Fibroblast of mammary gland (primary cell): ENCODE results near the gene VCAN.

ENCODE experiments used
- DNase-seq: peaks from one replicate; pipeline ENCODE4 v3.0.0-alpha.2; 2010; ENCODE audit warnings: low read depth
- H3K4me3 ChIP-seq: 2 replicates; pipeline ENCODE4 v1.5.1; 2011; ENCODE audit warnings: low read depth, mild to moderate bottlenecking, low read length, moderate library complexity; ENCODE audit not compliant: control insufficient read depth
- TF ChIP-seq, protein P1 (sequence below): conservative IDR thresholded peaks from 2 replicates; pipeline ENCODE4 v1.5.1; 2011; ENCODE audit warnings: low read depth, low read length, inconsistent platforms; ENCODE audit not compliant: control insufficient read depth, insufficient read depth

Gene VCAN

DNA sequence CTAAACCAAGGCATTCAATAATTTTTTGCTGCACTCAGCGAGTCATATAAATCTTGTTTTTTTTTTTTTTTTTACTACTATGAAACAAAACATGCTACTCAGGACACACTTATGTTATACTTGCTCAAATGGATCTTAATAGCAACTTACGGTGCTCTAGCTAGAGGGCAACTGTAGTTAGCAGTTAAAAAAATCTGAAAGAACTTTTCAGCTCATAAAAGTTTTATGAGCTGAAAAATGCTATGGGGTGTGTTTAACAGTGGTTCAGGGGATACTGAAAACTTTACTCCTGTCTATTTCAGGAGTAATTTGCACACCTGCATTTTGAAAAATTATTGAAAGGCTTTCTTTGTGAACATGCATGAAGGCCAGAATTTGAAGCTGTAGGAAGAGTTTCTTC, 53.4 kb downstream of the VCAN start:
- no peak for DNase-seq
- TF ChIP-seq, protein P1, sequence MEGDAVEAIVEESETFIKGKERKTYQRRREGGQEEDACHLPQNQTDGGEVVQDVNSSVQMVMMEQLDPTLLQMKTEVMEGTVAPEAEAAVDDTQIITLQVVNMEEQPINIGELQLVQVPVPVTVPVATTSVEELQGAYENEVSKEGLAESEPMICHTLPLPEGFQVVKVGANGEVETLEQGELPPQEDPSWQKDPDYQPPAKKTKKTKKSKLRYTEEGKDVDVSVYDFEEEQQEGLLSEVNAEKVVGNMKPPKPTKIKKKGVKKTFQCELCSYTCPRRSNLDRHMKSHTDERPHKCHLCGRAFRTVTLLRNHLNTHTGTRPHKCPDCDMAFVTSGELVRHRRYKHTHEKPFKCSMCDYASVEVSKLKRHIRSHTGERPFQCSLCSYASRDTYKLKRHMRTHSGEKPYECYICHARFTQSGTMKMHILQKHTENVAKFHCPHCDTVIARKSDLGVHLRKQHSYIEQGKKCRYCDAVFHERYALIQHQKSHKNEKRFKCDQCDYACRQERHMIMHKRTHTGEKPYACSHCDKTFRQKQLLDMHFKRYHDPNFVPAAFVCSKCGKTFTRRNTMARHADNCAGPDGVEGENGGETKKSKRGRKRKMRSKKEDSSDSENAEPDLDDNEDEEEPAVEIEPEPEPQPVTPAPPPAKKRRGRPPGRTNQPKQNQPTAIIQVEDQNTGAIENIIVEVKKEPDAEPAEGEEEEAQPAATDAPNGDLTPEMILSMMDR = no peak
- H3K4me3 ChIP-seq = no peak overlapping the region

DNA sequence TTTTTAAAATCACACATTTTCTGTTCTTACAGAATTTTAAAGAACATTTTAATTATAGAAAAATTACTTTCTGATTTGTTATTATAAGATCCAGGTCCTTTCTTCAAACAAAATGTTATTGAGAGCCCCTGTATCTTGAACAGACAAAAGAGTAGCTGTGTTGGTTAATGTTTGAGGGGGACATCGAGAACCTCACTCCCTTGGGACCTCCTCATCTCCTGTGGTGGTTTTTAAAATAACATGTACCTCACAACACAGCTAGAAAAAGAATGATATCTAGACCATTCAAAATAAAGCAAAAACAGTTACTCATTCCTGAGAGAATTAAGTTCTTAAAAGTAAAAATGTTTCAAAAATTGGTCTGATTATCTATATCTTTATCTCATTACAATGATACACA, 54.7 kb downstream of the VCAN start:
- TF ChIP-seq, protein P1 = no peak
- DNase-seq = no peak
- H3K4me3 ChIP-seq = no peak overlapping the region

GRCh38 chr5:83527221-83527620, 55.7 kb downstream of the VCAN start:
- no peak for DNase-seq
- no peak overlapping the region for H3K4me3 ChIP-seq
- TF ChIP-seq, protein P1 = no peak

DNA sequence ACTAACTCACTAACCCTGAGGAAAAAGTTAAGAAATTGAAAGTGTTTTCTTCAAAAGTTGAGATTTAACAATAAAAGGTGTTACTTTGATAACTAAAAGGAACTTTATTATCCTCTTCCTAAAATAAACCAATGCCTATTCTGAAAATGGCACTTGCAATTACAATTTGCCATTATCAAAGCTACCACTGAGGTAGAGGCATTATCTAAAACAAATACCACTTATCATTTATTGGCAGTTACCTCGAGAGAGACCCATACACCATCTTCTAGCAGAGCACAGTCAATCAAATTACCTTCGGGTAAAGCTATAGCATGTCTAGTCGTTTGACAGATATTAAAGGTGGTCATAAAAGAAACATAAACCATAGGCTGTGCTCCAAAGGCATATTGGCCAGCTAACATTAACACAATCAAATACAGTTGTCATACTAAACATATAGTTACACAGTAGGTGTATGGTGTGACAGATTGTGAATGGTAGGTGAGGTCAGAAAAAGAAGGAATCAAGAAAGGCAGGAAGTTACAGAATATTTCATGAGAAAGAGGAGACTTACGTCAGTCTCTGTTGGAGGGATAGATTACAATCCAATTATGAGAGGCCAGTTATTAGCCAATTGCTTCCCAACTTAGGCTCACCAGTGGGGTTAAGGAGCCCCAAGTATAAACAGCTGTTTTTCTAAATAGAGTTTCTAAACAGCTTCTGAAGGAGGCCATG, 56.3 kb downstream of the VCAN start:
- no peak overlapping the region for H3K4me3 ChIP-seq
- TF ChIP-seq, protein P1 = no peak
- no peak for DNase-seq

DNA sequence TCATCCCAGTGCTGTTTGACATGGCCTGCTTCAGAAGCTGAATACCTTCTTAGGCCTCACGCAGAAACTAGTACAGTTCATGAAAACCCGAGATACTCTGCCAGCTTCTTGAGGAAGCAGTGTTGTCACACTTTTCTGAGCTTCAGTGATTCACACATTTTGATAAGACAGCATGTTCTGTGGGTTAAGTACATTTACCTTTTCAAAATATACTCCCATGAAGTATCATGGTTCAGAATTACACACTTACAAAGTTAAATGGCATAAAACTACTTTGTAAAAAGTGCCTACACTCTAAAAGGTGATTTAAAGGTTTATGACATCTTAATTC, 56.9 kb downstream of the VCAN start:
- H3K4me3 ChIP-seq = no peak overlapping the region
- TF ChIP-seq, protein P1 = no peak
- no peak for DNase-seq

- no peak overlapping the region for H3K4me3 ChIP-seq
- TF ChIP-seq, protein P1 = no peak
- DNase-seq = no peak
Observed at GRCh38 chr5:83530193-83530592, 58.6 kb downstream of the VCAN start.

- no peak overlapping the region for H3K4me3 ChIP-seq
- DNase-seq = no peak
- TF ChIP-seq, protein P1 = no peak
Observed at GRCh38 chr5:83531661-83532060, 60.1 kb downstream of the VCAN start.
